Neural crest cell (in vitro differentiated cells): Measurements from ENCODE around the gene CBX8. TPM values are rescaled to one million over a fixed set of nuclear protein-coding genes. Genes with fewer than 3 reads are reported as not detected.

ENCODE experiments used
- DNase-seq: peaks from one replicate; pipeline ENCODE4 v3.0.0; 2021; ENCODE audit warnings: low read depth, mixed read lengths, low spot score
- H3K27ac Mint-ChIP-seq: one replicate; pipeline ENCODE4 v1.8.0; 2021; ENCODE audit warnings: mild to moderate bottlenecking, mixed read lengths; ENCODE audit not compliant: unreplicated experiment
- H3K27me3 Mint-ChIP-seq: 2 replicates; pipeline ENCODE4 v1.8.0; 2021; ENCODE audit warnings: low read depth, mild to moderate bottlenecking, mixed read lengths
- H3K36me3 Mint-ChIP-seq: 2 replicates; pipeline ENCODE4 v1.8.0; 2021; ENCODE audit warnings: low read depth, mild to moderate bottlenecking, mixed read lengths
- H3K4me1 Mint-ChIP-seq: 2 replicates; pipeline ENCODE4 v1.8.0; 2021; ENCODE audit warnings: mixed read lengths
- H3K4me3 Mint-ChIP-seq: one replicate; pipeline ENCODE4 v1.8.0; 2021; ENCODE audit warnings: mild to moderate bottlenecking, mixed read lengths
- H3K9me3 Mint-ChIP-seq: 2 replicates; pipeline ENCODE4 v1.8.0; 2021; ENCODE audit warnings: mixed read lengths
- CTCF ChIP-seq: fragments of 200-600 bp; sonication (generic); conservative IDR thresholded peaks from 2 replicates; pipeline ENCODE4 v1.5.0; 2021; ENCODE audit warnings: antibody characterized with exemption, mild to moderate bottlenecking
- total RNA-seq: library from RNA; stranded (reverse); gene quantifications from 2 replicates; pipeline ENCODE4 v1.2.1, GENCODE V29; 2021

Gene CBX8
- total RNA-seq, 1 donor from 2014 or later: 19.2 TPM

- Mint-ChIP-seq H3K9me3 (no peaks in the 10 kb centered on the region), H3K36me3 (peaks cover 2% of the 10 kb centered on the region), H3K27ac (no peak overlapping the region), H3K27me3 (peaks cover 29% of the 10 kb centered on the region), H3K4me1 (peaks cover 5% of the 10 kb centered on the region), H3K4me3 (no peak overlapping the region)
- TF ChIP-seq CTCF: no peak
- no peak for DNase-seq
Observed at GRCh38 chr17:79754370-79754769, 42.5 kb downstream of the CBX8 start.

- no peak for TF ChIP-seq CTCF
- Mint-ChIP-seq H3K4me1 (peaks cover 10% of the 10 kb centered on the region), H3K27ac (no peak overlapping the region), H3K4me3 (no peak overlapping the region), H3K9me3 (no peaks in the 10 kb centered on the region), H3K27me3 (peaks cover 45% of the 10 kb centered on the region), H3K36me3 (no peaks in the 10 kb centered on the region)
- DNase-seq: no peak
Observed at GRCh38 chr17:79752175-79752574, 44.7 kb downstream of the CBX8 start.

GRCh38 chr17:79750650-79751545, 46.0 kb downstream of the CBX8 start:
- no peak overlapping the region for H3K27ac Mint-ChIP-seq
- H3K27me3 Mint-ChIP-seq: peaks cover 57% of the 10 kb centered on the region
- no peaks in the 10 kb centered on the region for H3K9me3 Mint-ChIP-seq

GRCh38 chr17:79749958-79750357, 46.9 kb downstream of the CBX8 start:
- Mint-ChIP-seq H3K36me3 (no peaks in the 10 kb centered on the region), H3K27ac (no peak overlapping the region), H3K9me3 (no peaks in the 10 kb centered on the region), H3K4me1 (peaks cover 19% of the 10 kb centered on the region), H3K27me3 (peaks cover 63% of the 10 kb centered on the region), H3K4me3 (no peak overlapping the region)
- TF ChIP-seq CTCF: no peak
- DNase-seq: no peak

More at GRCh38 chr17:79750650-79751545, 46.0 kb downstream of the CBX8 start:
- no peak for DNase-seq
- no peak for TF ChIP-seq CTCF
- no peak overlapping the region for H3K4me3 Mint-ChIP-seq
- no peaks in the 10 kb centered on the region for H3K36me3 Mint-ChIP-seq
- H3K4me1 Mint-ChIP-seq: peaks cover 19% of the 10 kb centered on the region

GRCh38 chr17:79749156-79749815, 47.6 kb downstream of the CBX8 start:
- Mint-ChIP-seq H3K4me3 (no peak overlapping the region), H3K27ac (no peak overlapping the region), H3K36me3 (no peaks in the 10 kb centered on the region), H3K9me3 (no peaks in the 10 kb centered on the region), H3K27me3 (peaks cover 60% of the 10 kb centered on the region), H3K4me1 (peaks cover 16% of the 10 kb centered on the region)
- DNase-seq: no peak
- no peak for TF ChIP-seq CTCF
